Adrenal gland (tissue), 5 donors: Measurements from ENCODE around the gene CTBP2.

ENCODE experiments used
- CTCF ChIP-seq, 6 experiments: fragments of 450-650 bp in 4 of 6; fragments of 200-600 bp in 2 of 6; sonication (generic) in 1 of 6; IDR thresholded peaks; 1 replicate in 5 of 6; 2 replicates in 1 of 6; pipeline versions ENCODE4 v1.5.1 to v1.8.0; 2016 to 2021; ENCODE audit warnings: antibody characterized with exemption in 6 of 6, mild to moderate bottlenecking in 2 of 6, moderate library complexity in 1 of 6
- POLR2A ChIP-seq, 2 donors: fragments of 450-650 bp; IDR thresholded peaks; one replicate each; pipeline ENCODE4 v1.6.1; 2017; ENCODE audit warnings: antibody characterized with exemption in 2 of 2, mild to moderate bottlenecking in 2 of 2, moderate library complexity in 1 of 2
- donor health status: DM: no; HTN: no; CAD: no.

- TF ChIP-seq CTCF (IDR thresholded peaks at IDR 0.05) (no peak), POLR2A (IDR thresholded peaks at IDR 0.05) (no peak)
Observed at GRCh38 chr10:125011171-125011925, 149.0 kb downstream of the CTBP2 start.
